ENCODE measurements around the gene SLC19A1. TPM values are rescaled to one million over a fixed set of nuclear protein-coding genes. Genes with fewer than 3 reads are reported as not detected.

Gene SLC19A1
- total RNA-seq, 1 experiment from 2014 or later, result 25.4 TPM

DNA sequence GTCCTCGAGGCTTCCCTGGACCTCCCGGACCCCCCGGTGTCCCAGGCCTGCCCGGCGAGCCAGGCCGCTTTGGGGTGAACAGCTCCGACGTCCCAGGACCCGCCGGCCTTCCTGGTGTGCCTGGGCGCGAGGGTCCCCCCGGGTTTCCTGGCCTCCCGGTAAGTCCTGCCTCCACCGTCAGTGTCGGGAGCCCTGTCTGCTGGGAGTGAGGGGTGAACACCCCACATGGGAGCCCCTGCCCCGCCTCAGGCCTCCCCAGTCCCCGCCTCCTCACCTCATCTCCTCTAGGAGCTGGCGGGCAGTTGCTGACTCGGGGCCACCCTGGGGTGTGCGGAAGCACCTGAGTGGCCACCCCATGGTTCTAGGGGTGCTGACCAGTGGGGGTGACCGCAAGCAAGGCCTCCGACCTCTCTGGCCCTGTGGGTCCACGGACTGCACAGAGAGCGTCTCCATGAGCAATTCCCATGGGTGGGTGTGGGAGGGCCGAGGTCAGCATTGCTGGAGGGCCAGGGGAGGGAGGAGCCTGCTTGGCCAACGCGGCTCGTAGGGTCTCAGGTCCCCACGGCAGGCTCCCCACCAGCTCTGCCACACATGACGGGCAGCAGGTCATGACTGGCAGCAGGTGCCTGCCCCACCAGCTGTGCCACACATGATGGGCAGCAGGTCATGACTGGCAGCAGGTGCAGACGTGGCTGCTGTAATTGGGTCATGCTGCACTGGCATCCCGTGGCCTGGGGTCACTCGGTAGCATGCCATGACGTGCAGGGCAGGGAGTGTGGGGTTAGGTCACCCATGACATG is 61.3 kb downstream of the SLC19A1 start:
- ChIA-PET CTCF (interaction anchor here (0.6 kb wide), 1 partner anchor 56 kb away, joined by 4 read pairs; no protein-coding TSS in a partner anchor), POLR2A (no interaction called here)
- TF ChIP-seq, protein P1, sequence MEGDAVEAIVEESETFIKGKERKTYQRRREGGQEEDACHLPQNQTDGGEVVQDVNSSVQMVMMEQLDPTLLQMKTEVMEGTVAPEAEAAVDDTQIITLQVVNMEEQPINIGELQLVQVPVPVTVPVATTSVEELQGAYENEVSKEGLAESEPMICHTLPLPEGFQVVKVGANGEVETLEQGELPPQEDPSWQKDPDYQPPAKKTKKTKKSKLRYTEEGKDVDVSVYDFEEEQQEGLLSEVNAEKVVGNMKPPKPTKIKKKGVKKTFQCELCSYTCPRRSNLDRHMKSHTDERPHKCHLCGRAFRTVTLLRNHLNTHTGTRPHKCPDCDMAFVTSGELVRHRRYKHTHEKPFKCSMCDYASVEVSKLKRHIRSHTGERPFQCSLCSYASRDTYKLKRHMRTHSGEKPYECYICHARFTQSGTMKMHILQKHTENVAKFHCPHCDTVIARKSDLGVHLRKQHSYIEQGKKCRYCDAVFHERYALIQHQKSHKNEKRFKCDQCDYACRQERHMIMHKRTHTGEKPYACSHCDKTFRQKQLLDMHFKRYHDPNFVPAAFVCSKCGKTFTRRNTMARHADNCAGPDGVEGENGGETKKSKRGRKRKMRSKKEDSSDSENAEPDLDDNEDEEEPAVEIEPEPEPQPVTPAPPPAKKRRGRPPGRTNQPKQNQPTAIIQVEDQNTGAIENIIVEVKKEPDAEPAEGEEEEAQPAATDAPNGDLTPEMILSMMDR (IDR thresholded peaks at IDR 0.05; ENCODE audit: unreplicated experiment), result no peak
- DNase-seq (ENCODE audit: unreplicated experiment), result no peak
- no peak overlapping the region for H3K4me3 Mint-ChIP-seq (ENCODE audit: unreplicated experiment)
- H3K9me3 Mint-ChIP-seq (ENCODE audit: unreplicated experiment), result no peaks in the 10 kb centered on the region
- no peak overlapping the region for H3K27ac Mint-ChIP-seq (ENCODE audit: low read depth, unreplicated experiment)
- H3K4me1 Mint-ChIP-seq (ENCODE audit: insufficient read depth, unreplicated experiment), result no peaks in the 10 kb centered on the region
- no peaks in the 10 kb centered on the region for H3K27me3 Mint-ChIP-seq (ENCODE audit: insufficient read depth, unreplicated experiment)
- BruUV-seq (replicated peaks), result no TSS peak
- no peaks in the 10 kb centered on the region for H3K36me3 Mint-ChIP-seq (ENCODE audit: insufficient read depth, unreplicated experiment)
- intact Hi-C loops (cut with micrococcal nuclease), result no loop called here

DNA sequence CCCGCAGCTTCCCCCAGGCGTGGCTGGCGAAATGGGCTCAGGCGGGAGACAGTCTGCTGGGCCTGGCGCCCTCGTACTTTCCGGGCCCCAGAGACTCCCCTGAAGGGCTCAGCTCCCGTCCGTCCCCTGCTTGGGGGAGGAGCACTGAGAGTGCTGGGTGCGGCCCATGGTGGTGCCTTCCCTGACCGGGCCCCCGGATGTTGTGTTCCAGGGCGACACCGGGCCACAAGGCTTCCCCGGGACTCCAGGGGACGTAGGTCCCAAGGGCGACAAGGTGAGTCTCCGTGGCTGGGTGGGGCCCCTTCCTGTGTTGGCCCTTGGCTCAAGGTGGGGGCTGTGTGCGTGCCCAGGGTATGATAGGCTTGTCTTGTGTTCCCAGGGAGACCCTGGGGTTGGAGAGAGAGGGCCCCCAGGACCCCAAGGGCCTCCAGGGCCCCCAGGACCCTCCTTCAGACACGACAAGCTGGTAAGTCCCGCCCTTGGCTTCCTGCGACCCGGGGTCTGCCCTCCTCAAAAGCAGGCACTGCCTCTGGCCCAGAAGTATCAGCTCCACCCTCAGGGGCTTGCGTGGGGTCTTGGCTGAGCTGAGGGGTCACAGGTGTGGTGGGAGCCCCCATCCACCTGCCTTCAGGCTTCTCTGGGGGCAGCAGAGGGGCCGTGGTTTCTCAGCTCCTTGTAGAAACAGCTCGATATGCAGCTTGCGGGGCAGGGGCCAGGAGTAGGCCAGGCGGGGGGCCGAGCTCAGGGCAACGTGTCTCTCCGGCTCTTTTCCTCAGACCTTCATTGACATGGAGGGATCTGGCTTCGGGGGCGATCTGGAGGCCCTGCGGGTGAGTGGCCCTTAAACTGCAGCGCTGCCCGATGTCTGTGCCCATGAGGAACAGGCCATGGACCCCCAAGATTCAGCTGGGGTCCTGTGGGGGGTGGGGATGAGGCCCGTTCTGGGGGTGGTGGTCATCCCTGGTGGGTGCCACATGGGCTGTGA is 62.3 kb downstream of the SLC19A1 start:
- H3K36me3 Mint-ChIP-seq (ENCODE audit: insufficient read depth, unreplicated experiment), result no peaks in the 10 kb centered on the region
- CTCF ChIA-PET, result interaction anchor here (0.6 to 0.7 kb wide), 2 partner anchors 57 to 73 kb away, joined by 3 to 4 read pairs; no protein-coding TSS in a partner anchor
- TF ChIP-seq, protein P1 (IDR thresholded peaks at IDR 0.05; ENCODE audit: unreplicated experiment), result no peak
- DNase-seq (ENCODE audit: unreplicated experiment), result no peak
- no TSS peak for BruUV-seq (replicated peaks)
- intact Hi-C loops (cut with micrococcal nuclease), result no loop called here
- no peaks in the 10 kb centered on the region for H3K4me1 Mint-ChIP-seq (ENCODE audit: insufficient read depth, unreplicated experiment)
- no peak overlapping the region for H3K4me3 Mint-ChIP-seq (ENCODE audit: unreplicated experiment)
- H3K27me3 Mint-ChIP-seq (ENCODE audit: insufficient read depth, unreplicated experiment), result no peaks in the 10 kb centered on the region
- POLR2A ChIA-PET, result no interaction called here
- H3K27ac Mint-ChIP-seq (ENCODE audit: low read depth, unreplicated experiment), result no peak overlapping the region
- no peaks in the 10 kb centered on the region for H3K9me3 Mint-ChIP-seq (ENCODE audit: unreplicated experiment)

DNA sequence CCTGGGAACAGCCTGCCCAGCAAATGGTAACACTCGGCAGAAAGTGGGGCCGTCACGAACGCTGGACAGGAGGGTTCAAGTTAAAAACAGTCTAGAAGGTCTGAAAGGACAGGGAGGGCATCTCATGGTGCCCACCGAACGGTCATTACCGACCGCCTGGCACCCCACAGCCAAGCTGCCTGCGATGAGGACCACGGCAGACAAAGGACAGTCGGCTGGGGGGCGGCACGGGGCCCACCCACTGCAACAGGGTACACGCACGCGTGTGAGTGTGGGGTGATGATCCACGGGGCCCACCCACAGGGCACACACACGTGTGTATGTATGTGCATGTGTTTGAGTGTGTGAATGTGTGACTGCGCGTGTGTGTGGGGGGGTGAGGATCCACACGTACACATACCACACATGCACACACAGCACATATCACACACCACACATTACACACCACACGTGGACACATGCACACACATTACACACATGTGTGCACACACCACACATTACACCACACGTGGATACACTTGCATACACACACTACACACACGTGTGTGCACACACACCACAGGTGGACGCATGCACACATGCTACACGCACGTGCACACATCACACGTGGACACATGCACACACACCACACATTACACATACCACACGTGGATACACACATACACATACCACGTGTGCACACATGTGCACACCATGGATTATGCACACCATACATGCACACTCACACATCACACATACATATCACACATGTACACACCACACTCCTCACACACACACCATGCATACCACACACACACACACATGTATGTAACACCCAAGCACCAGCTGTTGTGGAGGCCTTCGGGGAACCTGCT is 63.2 kb downstream of the SLC19A1 start:
- H3K27me3 Mint-ChIP-seq (ENCODE audit: insufficient read depth, unreplicated experiment), result no peaks in the 10 kb centered on the region
- no peak overlapping the region for H3K27ac Mint-ChIP-seq (ENCODE audit: low read depth, unreplicated experiment)
- intact Hi-C loops (cut with micrococcal nuclease), result no loop called here
- CTCF ChIA-PET, result interaction anchor here (0.7 kb wide), 1 partner anchor 74 kb away, joined by 3 read pairs; no protein-coding TSS in a partner anchor
- no peak for DNase-seq (ENCODE audit: unreplicated experiment)
- no peak overlapping the region for H3K4me3 Mint-ChIP-seq (ENCODE audit: unreplicated experiment)
- no peaks in the 10 kb centered on the region for H3K4me1 Mint-ChIP-seq (ENCODE audit: insufficient read depth, unreplicated experiment)
- no peaks in the 10 kb centered on the region for H3K36me3 Mint-ChIP-seq (ENCODE audit: insufficient read depth, unreplicated experiment)
- H3K9me3 Mint-ChIP-seq (ENCODE audit: unreplicated experiment), result peaks cover 5% of the 10 kb centered on the region
- no TSS peak for BruUV-seq (replicated peaks)
- POLR2A ChIA-PET, result no interaction called here
- TF ChIP-seq, protein P1 (IDR thresholded peaks at IDR 0.05; ENCODE audit: unreplicated experiment), result no peak
